WTC11 (cell line): Measurements from ENCODE around the gene ACTN1.

Experiments
- CTCF ChIP-seq: fragments of 200-600 bp; IDR thresholded peaks from 2 replicates; pipeline ENCODE4 v1.8.0; 2022; ENCODE audit warnings: antibody characterized with exemption
- ESRRA ChIP-seq: sonication (generic); formaldehyde crosslinking; IDR thresholded peaks from 2 replicates; pipeline ENCODE4 v1.8.1; 2022; ENCODE audit warnings: mild to moderate bottlenecking, missing genetic modification reagents, borderline replicate concordance
- FOXK1 ChIP-seq: sonication (generic); formaldehyde crosslinking; IDR thresholded peaks from 2 replicates; pipeline ENCODE4 v1.8.0; 2022; ENCODE audit warnings: mild to moderate bottlenecking, moderate library complexity, missing genetic modification reagents
- MAX ChIP-seq: sonication (generic); formaldehyde crosslinking; IDR thresholded peaks from 2 replicates; pipeline ENCODE4 v1.8.0; 2022; ENCODE audit warnings: mild to moderate bottlenecking, missing genetic modification reagents
- MYBL2 ChIP-seq: sonication (generic); formaldehyde crosslinking; IDR thresholded peaks from 2 replicates; pipeline ENCODE4 v1.8.1; 2023; ENCODE audit warnings: mild to moderate bottlenecking, moderate library complexity, missing genetic modification reagents
- NFE2L1 ChIP-seq: sonication (generic); formaldehyde crosslinking; IDR thresholded peaks from 2 replicates; pipeline ENCODE4 v1.8.1; 2023; ENCODE audit warnings: missing genetic modification reagents
- NR2C2 ChIP-seq: sonication (generic); formaldehyde crosslinking; IDR thresholded peaks from 2 replicates; pipeline ENCODE4 v1.8.0; 2022; ENCODE audit warnings: mild to moderate bottlenecking, missing genetic modification reagents
- RELA ChIP-seq: sonication (generic); formaldehyde crosslinking; IDR thresholded peaks from 2 replicates; pipeline ENCODE4 v1.8.1; 2022; ENCODE audit warnings: missing genetic modification reagents, mild to moderate bottlenecking, borderline replicate concordance
- TEAD4 ChIP-seq: sonication (generic); formaldehyde crosslinking; IDR thresholded peaks from 2 replicates; pipeline ENCODE4 v1.8.0; 2022; ENCODE audit warnings: mild to moderate bottlenecking, missing genetic modification reagents
- USF2 ChIP-seq: sonication (generic); formaldehyde crosslinking; IDR thresholded peaks from 2 replicates; pipeline ENCODE4 v1.8.1; 2023; ENCODE audit warnings: mild to moderate bottlenecking, missing genetic modification reagents, moderate library complexity
- ZNF121 ChIP-seq: sonication (generic); formaldehyde crosslinking; IDR thresholded peaks from 2 replicates; pipeline ENCODE4 v1.8.0; 2023; ENCODE audit warnings: missing genetic modification reagents
- ZNF512 ChIP-seq: sonication (generic); formaldehyde crosslinking; IDR thresholded peaks from 2 replicates; pipeline ENCODE4 v1.8.1; 2022; ENCODE audit warnings: missing genetic modification reagents, borderline replicate concordance
- ZNF671 ChIP-seq: fragments of 250-450 bp; sonication (Bioruptor Pico); IDR thresholded peaks from 2 replicates; pipeline ENCODE4 v1.8.0; 2021; ENCODE audit warnings: mild to moderate bottlenecking
- ZSCAN18 ChIP-seq: fragments of 250-450 bp; sonication (Bioruptor Pico); IDR thresholded peaks from 2 replicates; pipeline ENCODE4 v2.1.2; 2022; ENCODE audit warnings: mild to moderate bottlenecking, moderate library complexity

GRCh38 chr14:68840454-68840853 lies 138.6 kb downstream of the ACTN1 start:
- TF ChIP-seq CTCF, result no peak
- no peak for TF ChIP-seq ZSCAN18 (CRISPR knock-in tag)
- TF ChIP-seq FOXK1 (CRISPR knock-in tag), result no peak
- no peak for TF ChIP-seq NFE2L1 (CRISPR knock-in tag)
- no peak for TF ChIP-seq ZNF512 (CRISPR knock-in tag)
- no peak for TF ChIP-seq USF2
- TF ChIP-seq MYBL2 (CRISPR knock-in tag), result no peak
- no peak for TF ChIP-seq TEAD4 (CRISPR knock-in tag)
- TF ChIP-seq ZNF671, result no peak
- no peak for TF ChIP-seq NR2C2 (CRISPR knock-in tag)
- TF ChIP-seq MAX (CRISPR knock-in tag), result no peak
- no peak for TF ChIP-seq RELA
- TF ChIP-seq ESRRA, result no peak
- TF ChIP-seq ZNF121 (CRISPR knock-in tag), result no peak
